ENCODE data around the gene UGGT2.

The UGGT2 gene

DNA sequence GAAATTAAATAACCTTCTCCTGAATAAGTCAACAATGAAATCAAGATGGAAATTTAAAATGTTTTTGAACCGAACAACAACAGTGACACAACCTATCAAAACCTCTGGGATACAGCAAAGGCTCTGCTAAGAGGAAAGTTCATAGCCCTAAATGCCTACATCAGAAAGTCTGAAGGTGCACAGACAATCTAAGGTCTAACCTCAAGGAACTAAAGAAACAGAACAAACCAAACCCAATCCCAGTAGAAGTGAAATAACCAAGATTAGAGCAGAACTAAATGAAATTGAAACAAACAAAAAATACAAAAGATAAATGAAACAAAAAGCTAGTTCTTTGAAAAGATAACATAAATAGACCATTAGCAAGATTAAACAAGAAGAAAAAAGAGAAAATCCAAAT lies 9.0 kb downstream of the UGGT2 start:
- DNase-seq (ENCODE audit: low read depth), result no peak
- TF ChIP-seq, protein P1, sequence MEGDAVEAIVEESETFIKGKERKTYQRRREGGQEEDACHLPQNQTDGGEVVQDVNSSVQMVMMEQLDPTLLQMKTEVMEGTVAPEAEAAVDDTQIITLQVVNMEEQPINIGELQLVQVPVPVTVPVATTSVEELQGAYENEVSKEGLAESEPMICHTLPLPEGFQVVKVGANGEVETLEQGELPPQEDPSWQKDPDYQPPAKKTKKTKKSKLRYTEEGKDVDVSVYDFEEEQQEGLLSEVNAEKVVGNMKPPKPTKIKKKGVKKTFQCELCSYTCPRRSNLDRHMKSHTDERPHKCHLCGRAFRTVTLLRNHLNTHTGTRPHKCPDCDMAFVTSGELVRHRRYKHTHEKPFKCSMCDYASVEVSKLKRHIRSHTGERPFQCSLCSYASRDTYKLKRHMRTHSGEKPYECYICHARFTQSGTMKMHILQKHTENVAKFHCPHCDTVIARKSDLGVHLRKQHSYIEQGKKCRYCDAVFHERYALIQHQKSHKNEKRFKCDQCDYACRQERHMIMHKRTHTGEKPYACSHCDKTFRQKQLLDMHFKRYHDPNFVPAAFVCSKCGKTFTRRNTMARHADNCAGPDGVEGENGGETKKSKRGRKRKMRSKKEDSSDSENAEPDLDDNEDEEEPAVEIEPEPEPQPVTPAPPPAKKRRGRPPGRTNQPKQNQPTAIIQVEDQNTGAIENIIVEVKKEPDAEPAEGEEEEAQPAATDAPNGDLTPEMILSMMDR (conservative IDR thresholded peaks at IDR 0.05; ENCODE audit: low read depth, low read length), result no peak
- H3K4me3 ChIP-seq (ENCODE audit: low read depth, low read length), result no peak overlapping the region

DNA sequence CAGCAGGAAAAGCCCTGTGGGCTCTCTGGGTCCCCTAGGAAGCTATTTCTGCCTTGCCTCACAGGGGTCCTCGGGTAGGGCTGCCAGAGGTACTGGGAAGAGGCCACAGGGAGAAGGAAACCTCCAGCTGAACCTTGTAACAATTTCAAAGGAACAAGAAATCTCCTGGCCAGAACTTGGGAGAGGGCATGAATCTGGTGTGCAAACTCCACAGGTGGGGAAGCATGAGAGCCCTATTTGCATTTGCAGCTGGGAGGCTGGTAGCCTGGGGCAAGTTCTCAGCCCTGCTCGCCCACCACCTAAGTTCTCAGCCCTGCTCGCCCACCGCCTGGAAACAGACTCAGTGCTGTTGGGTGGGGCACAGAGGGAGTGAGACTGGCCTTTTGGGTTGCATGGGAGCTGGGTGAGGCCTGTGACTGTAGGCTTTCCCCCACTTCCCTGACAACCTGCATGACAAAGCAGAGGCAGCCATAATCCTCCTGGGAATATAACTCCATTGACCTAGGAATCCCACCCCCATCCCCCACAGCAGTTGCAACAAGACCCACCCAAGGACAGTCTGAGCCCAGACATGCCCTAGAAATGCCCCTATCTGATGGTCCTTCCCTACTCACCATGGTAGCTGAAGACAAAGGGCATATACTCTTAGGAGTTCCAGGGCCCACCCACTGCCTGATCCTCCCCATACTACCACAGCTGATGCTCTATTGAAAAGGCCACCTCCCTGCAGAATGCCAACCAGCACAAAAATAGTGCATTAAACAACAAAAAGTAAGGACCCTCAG lies 11.7 kb downstream of the UGGT2 start:
- TF ChIP-seq, protein P1 (conservative IDR thresholded peaks at IDR 0.05; ENCODE audit: low read depth, low read length), result no peak
- DNase-seq (ENCODE audit: low read depth), result no peak
- H3K4me3 ChIP-seq (ENCODE audit: low read depth, low read length), result no peak overlapping the region

- TF ChIP-seq, protein P1 (conservative IDR thresholded peaks at IDR 0.05; ENCODE audit: low read depth, low read length), result no peak
- no peak overlapping the region for H3K4me3 ChIP-seq (ENCODE audit: low read depth, low read length)
- DNase-seq (ENCODE audit: low read depth), result no peak
These were observed 16.7 kb downstream of the UGGT2 start for GRCh38 chr13:96036515-96036914.

- DNase-seq (ENCODE audit: low read depth), result no peak
- TF ChIP-seq, protein P1 (conservative IDR thresholded peaks at IDR 0.05; ENCODE audit: low read depth, low read length), result no peak
- H3K4me3 ChIP-seq (ENCODE audit: low read depth, low read length), result no peak overlapping the region
These were observed 18.5 kb downstream of the UGGT2 start for GRCh38 chr13:96034662-96035061.

DNA sequence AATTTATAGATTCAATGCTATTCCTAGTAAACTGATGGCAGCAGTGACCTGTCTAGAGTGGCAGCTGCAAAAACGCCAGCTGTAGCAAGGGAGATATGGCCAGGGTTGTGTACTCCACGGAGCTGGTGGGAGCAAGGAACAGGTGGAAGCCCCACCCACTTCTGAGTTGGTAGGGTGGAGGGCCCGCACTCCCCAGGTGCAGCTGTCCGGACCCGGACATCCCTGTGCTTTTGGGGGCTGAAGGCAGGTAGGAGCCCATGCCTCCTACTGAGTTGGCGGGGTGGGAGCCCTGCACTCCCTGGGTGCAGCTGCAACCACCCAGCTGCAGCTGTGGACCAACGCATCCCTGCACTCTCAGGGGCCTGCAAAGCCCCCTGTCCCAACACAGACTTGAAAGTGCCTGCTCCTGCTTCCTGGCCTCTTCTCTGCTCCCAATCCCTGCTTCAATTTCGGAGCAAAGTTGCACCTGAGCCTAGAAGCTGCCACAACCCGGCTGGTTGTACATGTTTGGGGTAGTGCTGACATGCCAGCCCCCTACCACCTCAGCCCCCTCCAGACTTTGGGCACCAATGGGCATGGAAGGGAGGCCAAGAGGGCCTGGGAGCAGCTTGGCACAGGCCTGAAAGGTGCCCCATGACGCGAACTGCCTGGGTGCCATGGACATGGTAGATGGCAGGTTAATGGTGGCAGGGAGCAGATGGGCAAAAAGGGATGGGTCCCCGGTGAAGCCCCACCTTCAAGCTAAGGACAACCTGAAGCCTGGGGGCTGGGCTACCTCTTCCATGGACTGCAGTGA lies 19.8 kb downstream of the UGGT2 start:
- TF ChIP-seq, protein P1 (conservative IDR thresholded peaks at IDR 0.05; ENCODE audit: low read depth, low read length), result no peak
- DNase-seq (ENCODE audit: low read depth), result no peak
- H3K4me3 ChIP-seq (ENCODE audit: low read depth, low read length), result no peak overlapping the region

GRCh38 chr13:96032717-96033116 lies 20.5 kb downstream of the UGGT2 start:
- no peak overlapping the region for H3K4me3 ChIP-seq (ENCODE audit: low read depth, low read length)
- no peak for DNase-seq (ENCODE audit: low read depth)
- TF ChIP-seq, protein P1 (conservative IDR thresholded peaks at IDR 0.05; ENCODE audit: low read depth, low read length), result no peak

All from choroid plexus epithelial cell (primary cell).